HCT116 (cell line): ENCODE results near the gene GMPR2. TPM values are rescaled to one million over a fixed set of nuclear protein-coding genes. Genes with fewer than 3 reads are reported as not detected.

ENCODE experiments used
- ATAC-seq: fragments of 200-7000 bp; cut with Tn5 transposase; 2 replicates; pipeline ENCODE4 v1.9.1; 2020; ENCODE audit warnings: mild to moderate bottlenecking, moderate library complexity
- BruUV-seq: library from RNA; stranded (reverse); fragments of 400-500 nt; replicated peaks from 2 replicates; lab custom pipeline; 2021; lab: Mats Ljungman, UMichigan
- CTCF ChIA-PET: fragments of 300-600 bp; sonication (Branson Sonifier 250); formaldehyde crosslinking; loops from one replicate; lab custom pipeline; 2021; ENCODE audit warnings: antibody characterized with exemption; lab: Charles Lee
- POLR2A ChIA-PET: fragments of 300-600, 350-600 bp; sonication (Branson Sonifier 250); formaldehyde crosslinking; loops from one replicate; lab custom pipeline; 2021; ENCODE audit warnings: antibody characterized with exemption; lab: Charles Lee
- RAD21 ChIA-PET, 2 experiments: fragments of 300-600 bp; sonication (Branson Sonifier 250); formaldehyde crosslinking; loops; one replicate each; lab custom pipeline; 2023; ENCODE audit warnings: low total read pairs in 2 of 2; ENCODE audit not compliant: uncharacterized antibody in 2 of 2, unreplicated experiment in 2 of 2, low non-redundant PET in 1 of 2; lab: Charles Lee
- DNase-seq: peaks from one replicate; pipeline ENCODE4 v3.0.0-alpha.2; 2010; ENCODE audit warnings: low read depth, low spot score
- H2AFZ ChIP-seq: fragments of 200-600 bp; shearing (Covaris generic), sonication (generic); 2 replicates; pipeline ENCODE4 v1.6.1; 2017; ENCODE audit warnings: low read depth, mixed run types, mixed read lengths, antibody characterized with exemption, low read length; ENCODE audit not compliant: poor library complexity, severe bottlenecking
- H3K27ac ChIP-seq: 2 replicates; pipeline ENCODE4 v1.5.1; 2012; ENCODE audit warnings: low read depth, low read length
- H3K27me3 ChIP-seq: fragments of 200-600 bp; sonication (generic); 2 replicates; pipeline ENCODE4 v1.6.1; 2016; ENCODE audit warnings: mixed run types, low read length, mixed read lengths; ENCODE audit not compliant: insufficient read depth
- H3K36me3 ChIP-seq, 2 experiments: fragments of 200-500 bp in 1 of 2; fragments of 200-600 bp in 1 of 2; sonication (Bioruptor generic) in 1 of 2; sonication (generic) in 1 of 2; 2 replicates each; pipeline versions ENCODE4 v1.5.1 to v1.6.1; 2014 to 2016; ENCODE audit warnings: low read length in 2 of 2, inconsistent platforms in 1 of 2, mixed read lengths in 1 of 2, mixed run types in 1 of 2; ENCODE audit not compliant: insufficient read depth in 2 of 2, control insufficient read depth in 1 of 2
- H3K4me1 ChIP-seq, 2 experiments: fragments of 200-600 bp in 1 of 2; sonication (generic) in 1 of 2; 2 replicates each; pipeline versions ENCODE4 v1.5.1 to v1.6.1; 2012 to 2017; ENCODE audit warnings: low read length in 2 of 2, inconsistent platforms in 1 of 2, mild to moderate bottlenecking in 1 of 2, mixed read lengths in 1 of 2, mixed run types in 1 of 2, moderate library complexity in 1 of 2; ENCODE audit not compliant: insufficient read depth in 2 of 2, control insufficient read depth in 1 of 2
- H3K4me2 ChIP-seq: fragments of 200-600 bp; sonication (generic); 2 replicates; pipeline ENCODE4 v1.6.1; 2017; ENCODE audit warnings: mixed run types, low read length, mixed read lengths
- H3K4me3 ChIP-seq, 2 experiments: fragments of 200-600 bp in 1 of 2; sonication (generic) in 1 of 2; replicated peaks in 1 of 2; 2 replicates each; pipeline ENCODE4 v1.5.1; 2011 to 2016; ENCODE audit warnings: low read length in 2 of 2, control low read depth in 1 of 2, low read depth in 1 of 2, mild to moderate bottlenecking in 1 of 2, mixed read lengths in 1 of 2, mixed run types in 1 of 2
- H3K79me2 ChIP-seq: fragments of 200-600 bp; sonication (generic); 2 replicates; pipeline ENCODE4 v1.6.1; 2017; ENCODE audit warnings: mild to moderate bottlenecking, mixed run types, low read length, moderate library complexity, mixed read lengths; ENCODE audit not compliant: insufficient read depth
- H3K9ac ChIP-seq: fragments of 200-600 bp; sonication (generic); 2 replicates; pipeline ENCODE4 v1.6.1; 2016; ENCODE audit warnings: low read length, mixed read lengths
- H3K9me2 ChIP-seq: fragments of 200-600 bp; sonication (generic), shearing (Covaris generic); 2 replicates; pipeline ENCODE4 v1.6.1; 2017; ENCODE audit warnings: mixed run types, mild to moderate bottlenecking, moderate library complexity; ENCODE audit not compliant: insufficient read depth
- H3K9me3 ChIP-seq, 2 experiments: fragments of 200-500 bp in 1 of 2; fragments of 200-600 bp in 1 of 2; sonication (Bioruptor generic) in 1 of 2; sonication (generic) in 1 of 2; 2 replicates each; pipeline ENCODE4 v1.6.1; 2014 to 2017; ENCODE audit warnings: low read length in 2 of 2, mixed read lengths in 2 of 2, inconsistent platforms in 1 of 2, low read depth in 1 of 2, mild to moderate bottlenecking in 1 of 2, mixed run types in 1 of 2, moderate library complexity in 1 of 2; ENCODE audit not compliant: control insufficient read depth in 1 of 2, insufficient read depth in 1 of 2
- H4K20me1 ChIP-seq: fragments of 200-600 bp; sonication (generic), shearing (Covaris generic); 2 replicates; pipeline ENCODE4 v1.6.1; 2017; ENCODE audit warnings: mixed run types, mild to moderate bottlenecking, moderate library complexity; ENCODE audit not compliant: insufficient read depth
- EZH2 ChIP-seq: fragments of 200-600 bp; sonication (generic); IDR thresholded peaks from 2 replicates; pipeline ENCODE4 v1.6.1; 2017; ENCODE audit warnings: antibody characterized with exemption, mixed run types
- SP1 ChIP-seq: IDR thresholded peaks from 2 replicates; pipeline ENCODE4 v1.6.1; 2012; ENCODE audit warnings: low read depth
- intact Hi-C: fragments of 100-400 bp; cut with micrococcal nuclease; formaldehyde crosslinking; loops from 2 replicates; pipeline ENCODE4 v1.10.0; 2022
- total RNA-seq: library from RNA; stranded (reverse); gene quantifications from one replicate; pipeline ENCODE4 v1.2.1, GENCODE V29; 2021; ENCODE audit not compliant: unreplicated experiment
- TF ChIP-seq, protein P1 (sequence below): IDR thresholded peaks from 2 replicates; pipeline ENCODE4 v1.6.1; 2012; ENCODE audit warnings: low read depth

Gene GMPR2
- total RNA-seq, 1 experiment from 2014 or later, result 66.9 TPM

DNA sequence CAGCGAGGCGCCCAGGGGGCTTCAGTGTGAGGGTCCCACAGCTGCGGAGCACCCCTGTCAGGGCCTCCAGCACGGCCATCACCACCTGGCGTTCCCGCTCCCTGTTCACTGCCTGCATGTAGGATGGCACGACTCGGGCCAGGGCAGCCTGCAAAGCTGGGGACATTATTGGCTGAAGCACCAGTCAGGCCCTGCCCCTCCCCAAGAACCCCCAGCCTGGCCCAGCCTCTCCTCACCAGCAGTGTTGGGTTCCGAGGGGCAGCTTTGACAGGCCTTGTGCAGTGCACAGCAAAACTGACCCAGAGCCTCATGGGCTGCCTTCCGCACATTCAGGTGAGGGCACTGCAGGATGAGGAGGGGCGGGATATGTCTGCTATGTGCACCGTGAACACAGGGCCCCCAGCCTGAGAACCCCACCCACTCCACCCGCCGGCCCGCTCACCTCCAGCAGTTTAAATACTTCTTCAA, 49.7 kb upstream of the GMPR2 start (continued):
- TF ChIP-seq SP1 (no peak), EZH2 (no peak)

DNA sequence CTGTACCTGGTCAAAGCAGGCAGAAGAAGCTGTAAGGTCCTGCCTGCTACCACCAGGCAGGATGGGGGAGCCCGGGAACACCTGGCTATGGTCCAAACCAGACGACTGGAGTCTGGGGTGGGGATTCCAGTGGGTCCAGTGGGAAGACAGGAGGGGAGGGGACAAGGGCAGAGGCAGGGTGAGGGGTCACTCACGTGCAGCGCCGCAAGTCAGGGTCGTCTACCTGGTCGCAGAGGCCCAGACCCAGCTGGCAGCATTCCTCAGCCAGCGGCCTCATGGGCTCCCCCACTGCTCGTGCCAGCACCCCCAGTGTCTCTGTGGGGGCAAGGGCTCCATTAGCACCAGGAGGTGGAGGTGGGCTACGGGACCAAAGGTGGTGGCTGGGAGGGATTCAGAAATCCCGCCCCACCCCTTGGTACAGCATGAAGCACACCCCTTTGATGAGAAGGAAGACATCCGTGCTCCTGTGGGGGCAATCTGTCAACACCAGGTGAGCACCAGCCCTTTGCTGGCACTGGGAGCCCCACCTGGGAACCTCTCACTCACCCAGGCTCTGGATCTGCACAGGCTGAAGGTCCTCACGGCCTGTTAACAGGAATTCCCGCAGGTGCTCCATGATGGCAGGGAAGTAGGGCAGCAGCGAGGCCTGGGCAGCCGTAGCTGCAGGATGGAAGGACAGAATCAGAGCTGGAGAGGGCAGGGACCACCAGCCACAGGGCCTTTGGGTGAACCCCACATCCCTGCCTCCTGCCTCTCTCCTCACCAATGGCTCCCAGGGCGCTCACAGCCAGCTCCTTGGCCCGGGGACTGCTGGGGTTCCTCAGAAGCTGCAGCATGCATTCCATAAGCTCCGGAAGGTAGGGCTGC, 48.4 kb upstream of the GMPR2 start:
- POLR2A ChIA-PET, result no interaction called here
- Histone ChIP-seq H3K9me3 (no peaks in the 10 kb centered on the region), H3K9ac (no peak overlapping the region), H3K79me2 (peaks cover 37% of the 10 kb centered on the region), H3K4me2 (no peak overlapping the region), H3K4me3 (no peak overlapping the region), H4K20me1 (no peaks in the 10 kb centered on the region), H3K27ac (no peak overlapping the region), H3K36me3 (peaks cover 40 to 59% of the 10 kb centered on the region in 2 experiments; a peak in 3 of 4 replicates), H3K4me1 (peaks cover 11 to 13% of the 10 kb centered on the region in 2 experiments), H3K27me3 (no peaks in the 10 kb centered on the region), H3K9me2 (no peaks in the 10 kb centered on the region), H2AFZ (no peak overlapping the region)
- BruUV-seq, result no TSS peak
- CTCF ChIA-PET, result no interaction called here
- RAD21 ChIA-PET, result no interaction called here
- intact Hi-C loops, result no loop called here
- TF ChIP-seq, protein P1, sequence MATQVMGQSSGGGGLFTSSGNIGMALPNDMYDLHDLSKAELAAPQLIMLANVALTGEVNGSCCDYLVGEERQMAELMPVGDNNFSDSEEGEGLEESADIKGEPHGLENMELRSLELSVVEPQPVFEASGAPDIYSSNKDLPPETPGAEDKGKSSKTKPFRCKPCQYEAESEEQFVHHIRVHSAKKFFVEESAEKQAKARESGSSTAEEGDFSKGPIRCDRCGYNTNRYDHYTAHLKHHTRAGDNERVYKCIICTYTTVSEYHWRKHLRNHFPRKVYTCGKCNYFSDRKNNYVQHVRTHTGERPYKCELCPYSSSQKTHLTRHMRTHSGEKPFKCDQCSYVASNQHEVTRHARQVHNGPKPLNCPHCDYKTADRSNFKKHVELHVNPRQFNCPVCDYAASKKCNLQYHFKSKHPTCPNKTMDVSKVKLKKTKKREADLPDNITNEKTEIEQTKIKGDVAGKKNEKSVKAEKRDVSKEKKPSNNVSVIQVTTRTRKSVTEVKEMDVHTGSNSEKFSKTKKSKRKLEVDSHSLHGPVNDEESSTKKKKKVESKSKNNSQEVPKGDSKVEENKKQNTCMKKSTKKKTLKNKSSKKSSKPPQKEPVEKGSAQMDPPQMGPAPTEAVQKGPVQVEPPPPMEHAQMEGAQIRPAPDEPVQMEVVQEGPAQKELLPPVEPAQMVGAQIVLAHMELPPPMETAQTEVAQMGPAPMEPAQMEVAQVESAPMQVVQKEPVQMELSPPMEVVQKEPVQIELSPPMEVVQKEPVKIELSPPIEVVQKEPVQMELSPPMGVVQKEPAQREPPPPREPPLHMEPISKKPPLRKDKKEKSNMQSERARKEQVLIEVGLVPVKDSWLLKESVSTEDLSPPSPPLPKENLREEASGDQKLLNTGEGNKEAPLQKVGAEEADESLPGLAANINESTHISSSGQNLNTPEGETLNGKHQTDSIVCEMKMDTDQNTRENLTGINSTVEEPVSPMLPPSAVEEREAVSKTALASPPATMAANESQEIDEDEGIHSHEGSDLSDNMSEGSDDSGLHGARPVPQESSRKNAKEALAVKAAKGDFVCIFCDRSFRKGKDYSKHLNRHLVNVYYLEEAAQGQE, result no peak
- no peak for ATAC-seq
- no peak for DNase-seq
